Stimulated activated CD4-positive, alpha-beta T cell treated with anti-CD3 and anti-CD28 coated beads, Interleukin-12 subunit alpha, Interleukin-12 subunit beta, amount 100 ng/mL, for 4 hours (primary cell): ENCODE results near the gene PRC1.
A peak's percentile ranks its signal among the peaks of the same experiment; 100 is the strongest.
"Not testable (repeated sequence)": the region's sequence is repeated elsewhere in the genome, so short reads cannot be mapped to it uniquely, and the experiment has no call there.

Experiments used
- DNase-seq: peaks from one replicate; pipeline ENCODE4 v3.0.0-alpha.2; 2020

Gene PRC1

GRCh38 chr15:90931828-90932659 is 62.3 kb downstream of the PRC1 start, which contains the start of gene HDDC3:
TSS of gene HDDC3 (minus strand) at chr15:90932549. CDS start at chr15:90932540, 9 bp downstream.
- DNase-seq, result peak; percentile 93

- DNase-seq, result no peak
These were observed 62.8 kb downstream of the PRC1 start for GRCh38 chr15:90931575-90931827.

GRCh38 chr15:90930861-90931574 is 63.3 kb downstream of the PRC1 start:
- DNase-seq, result no peak

- no peak for DNase-seq
These were observed 64.9 kb downstream of the PRC1 start for GRCh38 chr15:90929246-90930019.

GRCh38 chr15:90928106-90928505 is 66.2 kb downstream of the PRC1 start:
- DNase-seq, result not testable (repeated sequence)

- not testable (repeated sequence) for DNase-seq
These were observed 67.6 kb downstream of the PRC1 start for GRCh38 chr15:90926766-90927165.

- DNase-seq, result no peak
These were observed 70.0 kb downstream of the PRC1 start for GRCh38 chr15:90924375-90924774.

- not testable (repeated sequence) for DNase-seq
These were observed 71.5 kb downstream of the PRC1 start for GRCh38 chr15:90922712-90923322.

GRCh38 chr15:90921887-90922286 is 72.4 kb downstream of the PRC1 start:
- no peak for DNase-seq

DNA sequence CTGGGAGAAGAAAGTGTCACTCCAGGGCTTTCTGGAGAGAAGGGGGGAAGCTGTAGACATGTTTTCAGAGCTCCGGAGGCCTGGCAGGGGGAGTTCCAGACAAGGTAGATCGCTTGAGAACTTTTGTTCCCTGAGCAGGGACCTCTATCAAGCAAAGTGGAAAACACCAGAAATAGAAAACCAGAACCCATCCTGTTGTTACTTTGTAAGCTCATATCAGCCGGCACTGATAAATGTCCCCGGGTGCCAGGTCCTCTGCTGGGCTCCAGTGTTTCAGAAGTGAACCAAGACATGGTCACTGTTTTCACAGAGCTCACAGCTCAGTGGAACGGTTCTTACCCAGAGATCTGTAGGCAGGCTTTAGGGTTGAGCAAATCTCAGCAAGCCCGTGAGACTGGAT is 75.5 kb downstream of the PRC1 start:
- DNase-seq, result no peak

DNA sequence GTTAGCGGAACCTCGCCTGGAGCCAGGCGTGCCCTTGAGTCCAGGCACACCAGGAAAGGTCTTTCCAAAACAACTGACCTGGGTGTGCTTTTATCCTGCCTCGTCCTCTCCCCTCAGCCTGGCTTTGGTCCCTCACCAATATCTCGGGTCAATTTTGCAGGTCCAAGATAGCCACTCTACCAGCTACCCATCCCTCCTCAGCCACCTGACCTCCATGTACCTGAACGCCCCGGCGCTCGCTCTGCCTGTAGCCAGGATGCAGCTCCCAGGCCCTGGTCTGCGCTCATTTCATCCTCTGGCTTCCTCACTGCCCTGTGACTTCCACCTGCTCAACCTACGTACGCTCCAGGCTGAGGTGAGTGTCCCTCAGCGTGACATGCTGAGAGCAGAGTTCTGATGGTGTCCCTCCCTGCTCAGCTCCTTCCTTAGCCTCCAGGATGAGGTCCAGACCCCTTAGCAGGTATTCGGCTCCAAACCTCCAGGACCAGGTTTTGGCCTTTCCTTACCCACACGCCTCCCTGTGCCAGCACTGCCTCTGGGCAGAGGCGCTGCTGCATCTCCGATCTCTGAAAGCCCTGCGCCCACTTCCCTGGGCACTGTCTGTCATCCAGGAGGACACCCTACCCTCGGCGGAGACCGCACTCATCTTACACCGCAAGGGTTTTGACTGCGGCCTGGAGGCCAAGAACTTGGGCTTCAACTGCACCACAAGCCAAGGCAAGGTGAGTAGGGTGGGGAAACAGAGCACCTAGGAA is 76.1 kb downstream of the PRC1 start:
- no peak for DNase-seq

DNA sequence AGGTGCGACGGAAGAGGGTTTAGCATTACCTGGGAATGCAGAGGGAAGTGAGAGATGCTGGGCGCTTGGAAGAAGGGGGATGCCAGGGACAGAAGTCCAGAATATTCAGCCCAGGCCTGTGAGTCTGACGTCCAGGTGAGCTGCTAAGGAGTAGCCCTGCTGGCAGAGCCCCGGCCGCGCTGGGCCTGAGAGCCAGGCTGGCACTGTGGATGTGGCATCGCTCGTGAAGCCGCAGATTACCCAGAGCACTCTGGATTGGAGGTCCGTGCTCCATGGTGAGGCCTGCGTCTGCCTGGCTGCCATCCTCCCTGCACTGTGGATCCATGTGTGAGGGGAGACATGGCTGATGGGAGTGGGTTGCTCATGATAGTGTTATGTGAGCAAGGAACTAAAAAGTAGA is 76.8 kb downstream of the PRC1 start:
- no peak for DNase-seq

DNA sequence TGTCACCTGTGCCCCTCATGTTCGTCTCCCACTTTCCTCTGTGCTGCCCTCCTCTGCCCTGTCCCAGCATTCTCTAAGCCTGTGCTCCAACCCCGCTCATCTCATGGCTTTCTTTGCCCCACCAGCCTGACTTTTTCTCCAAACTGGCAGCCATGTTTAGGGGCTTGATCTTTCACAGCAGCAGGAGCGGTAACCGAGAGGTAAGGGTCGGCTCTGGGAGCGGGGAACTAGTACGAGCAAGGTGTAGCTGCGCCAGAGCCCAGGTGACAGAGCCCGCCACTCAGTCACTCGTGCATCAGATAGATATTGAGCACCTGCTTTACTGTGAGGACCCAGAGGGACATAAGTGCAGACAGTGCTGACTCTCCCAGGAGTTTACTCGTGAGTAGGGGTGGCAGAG is 77.9 kb downstream of the PRC1 start:
- DNase-seq, result no peak
